Smooth muscle cell (in vitro differentiated cells): ENCODE measurements around the gene BDH2. TPM values are rescaled to one million over a fixed set of nuclear protein-coding genes. Genes with fewer than 3 reads are reported as not detected.

Source experiments
- DNase-seq: peaks from one replicate; lab custom pipeline; 2025; ENCODE audit not compliant: unreplicated experiment; lab: John Stamatoyannopoulos, UW
- H2AFZ ChIP-seq: fragments of 200-600 bp; sonication (generic); 2 replicates; pipeline ENCODE4 v1.6.0; 2016; ENCODE audit warnings: antibody characterized with exemption, low read depth, mild to moderate bottlenecking
- H3F3A ChIP-seq: fragments of 200-600 bp; sonication (generic); 2 replicates; pipeline ENCODE4 v1.6.0; 2017; ENCODE audit warnings: antibody characterized with exemption, low read depth
- H3K27ac ChIP-seq: fragments of 200-600 bp; sonication (generic); 2 replicates; pipeline ENCODE4 v1.5.1; 2016; ENCODE audit warnings: low read depth, mild to moderate bottlenecking
- H3K27me3 ChIP-seq: fragments of 200-600 bp; sonication (generic); 2 replicates; pipeline ENCODE4 v1.6.1; 2016; ENCODE audit warnings: low read depth, mild to moderate bottlenecking
- H3K36me3 ChIP-seq: fragments of 200-600 bp; sonication (generic); 2 replicates; pipeline ENCODE4 v1.5.1; 2016; ENCODE audit warnings: low read depth
- H3K4me1 ChIP-seq: fragments of 200-600 bp; sonication (generic); 2 replicates; pipeline ENCODE4 v1.5.1; 2016; ENCODE audit warnings: low read depth
- H3K4me2 ChIP-seq: fragments of 200-600 bp; sonication (generic); 2 replicates; pipeline ENCODE4 v1.6.0; 2016; ENCODE audit warnings: mild to moderate bottlenecking
- H3K4me3 ChIP-seq: fragments of 200-600 bp; sonication (generic); 2 replicates; pipeline ENCODE4 v1.5.1; 2016; ENCODE audit warnings: mild to moderate bottlenecking
- H3K79me2 ChIP-seq: fragments of 200-600 bp; sonication (generic); 2 replicates; pipeline ENCODE4 v1.6.0; 2016; ENCODE audit warnings: low read depth, mild to moderate bottlenecking
- H3K9ac ChIP-seq: fragments of 200-600 bp; sonication (generic); 2 replicates; pipeline ENCODE4 v1.6.0; 2016; ENCODE audit warnings: low read depth
- H3K9me3 ChIP-seq: fragments of 200-600 bp; sonication (generic); replicated peaks from 2 replicates; pipeline ENCODE4 v1.5.1; 2016; ENCODE audit warnings: low read depth
- H4K20me1 ChIP-seq: fragments of 200-600 bp; sonication (generic); 2 replicates; pipeline ENCODE4 v1.6.0; 2016; ENCODE audit warnings: low read depth
- CTCF ChIP-seq: fragments of 200-600 bp; sonication (generic); IDR thresholded peaks from 2 replicates; pipeline ENCODE4 v1.5.1; 2017; ENCODE audit warnings: borderline replicate concordance, mild to moderate bottlenecking, antibody characterized with exemption; ENCODE audit not compliant: insufficient read depth, poor library complexity, severe bottlenecking
- WGBS: methylation state at CpG from one replicate; pipeline ENCODE4 v1.1.7; 2016; ENCODE audit warnings: low lambda C conversion rate; 5-methylcytosine and 5-hydroxymethylcytosine counted together
- polyA plus RNA-seq: library from polyadenylated mRNA; unstranded; fragments of >200 nt; fragmentation: Nextera tagmentation; extraction: Ambion mirVana; gene quantifications from 2 replicates; pipeline ENCODE4 v1.2.1, GENCODE V29; 2016
- total RNA-seq: library from RNA; depleted of rRNA; stranded (reverse); fragments of >200 nt; gene quantifications from 2 replicates; pipeline ENCODE4 v1.2.3, GENCODE V29; 2014

The BDH2 gene
- total and polyA plus RNA-seq, 2 experiments from 2014 or later, result 84.3 to 96.2 TPM

GRCh38 chr4:103050736-103051436 is 48.7 kb downstream of the BDH2 start:
- TF ChIP-seq CTCF, result no peak
- H3K9me3 ChIP-seq, result no peaks in the 10 kb centered on the region
- WGBS, result 58% methylated on average over 2 of the region's 2 CpGs
- no peaks in the 10 kb centered on the region for H3K79me2 ChIP-seq
- H3K36me3 ChIP-seq, result no peaks in the 10 kb centered on the region
- no peaks in the 10 kb centered on the region for H3K4me1 ChIP-seq
- no peaks in the 10 kb centered on the region for H4K20me1 ChIP-seq
- no peak overlapping the region for H3K4me3 ChIP-seq
- no peak overlapping the region for H3K27ac ChIP-seq
- no peaks in the 10 kb centered on the region for H3K27me3 ChIP-seq
- H2AFZ ChIP-seq, result no peak overlapping the region
- H3K4me2 ChIP-seq, result no peak overlapping the region
- DNase-seq, result no peak
- H3F3A ChIP-seq, result no peaks in the 10 kb centered on the region
- H3K9ac ChIP-seq, result no peak overlapping the region

GRCh38 chr4:103046416-103047290 is 53.0 kb downstream of the BDH2 start:
- Histone ChIP-seq H4K20me1 (no peaks in the 10 kb centered on the region), H3K9me3 (no peaks in the 10 kb centered on the region), H3F3A (no peaks in the 10 kb centered on the region), H3K79me2 (no peaks in the 10 kb centered on the region), H2AFZ (no peak overlapping the region), H3K4me1 (no peaks in the 10 kb centered on the region), H3K4me2 (no peak overlapping the region), H3K4me3 (no peak overlapping the region), H3K36me3 (no peaks in the 10 kb centered on the region), H3K27me3 (no peaks in the 10 kb centered on the region), H3K27ac (no peak overlapping the region), H3K9ac (no peak overlapping the region)
- TF ChIP-seq CTCF, result peak; percentile 55
- WGBS, result 38% methylated on average over 5 of the region's 5 CpGs
- no peak for DNase-seq

- Histone ChIP-seq H2AFZ (no peak overlapping the region), H3F3A (no peaks in the 10 kb centered on the region), H3K27ac (no peak overlapping the region), H3K4me1 (no peaks in the 10 kb centered on the region), H3K27me3 (no peaks in the 10 kb centered on the region), H4K20me1 (no peaks in the 10 kb centered on the region), H3K9ac (no peak overlapping the region), H3K4me2 (no peak overlapping the region), H3K36me3 (no peaks in the 10 kb centered on the region), H3K9me3 (no peaks in the 10 kb centered on the region), H3K4me3 (no peak overlapping the region), H3K79me2 (no peaks in the 10 kb centered on the region)
- DNase-seq, result no peak
- WGBS, result 84% methylated on average over 2 of the region's 2 CpGs
- TF ChIP-seq CTCF, result no peak
Measured at GRCh38 chr4:103044183-103044582, 55.5 kb downstream of the BDH2 start.
